GM12878 (cell line): ENCODE data around the gene TULP4. TPM values are rescaled to one million over a fixed set of nuclear protein-coding genes. Genes with fewer than 3 reads are reported as not detected.

Experiments used
- ATAC-seq: fragments of 200-7000 bp; cut with Tn5 transposase; 3 replicates; pipeline ENCODE4 v1.9.1; 2020; ENCODE audit warnings: mild to moderate bottlenecking, moderate library complexity
- BruUV-seq: library from RNA; stranded (reverse); fragments of 400-500 nt; replicated peaks from 2 replicates; lab custom pipeline; 2021; lab: Mats Ljungman, UMichigan
- CTCF ChIA-PET: fragments of 300-600 bp; sonication (Branson Sonifier 250); formaldehyde crosslinking; extraction: SDS; loops from one replicate; lab custom pipeline; 2021; ENCODE audit warnings: inconsistent platforms; lab: Yijun Ruan, JAX
- POLR2A ChIA-PET: fragments of 350-600 bp; formaldehyde crosslinking; extraction: SDS; loops from one replicate; lab custom pipeline; 2021; ENCODE audit warnings: inconsistent platforms; lab: Charles Lee
- RAD21 ChIA-PET: fragments of 300-600 bp; sonication (Branson Sonifier 250); formaldehyde crosslinking; loops from one replicate; lab custom pipeline; 2023; ENCODE audit warnings: antibody characterized with exemption; ENCODE audit not compliant: unreplicated experiment; lab: Charles Lee
- SMC1A ChIA-PET: fragments of 300-600 bp; sonication (Branson Sonifier 250); formaldehyde crosslinking; loops from one replicate; lab custom pipeline; 2023; ENCODE audit not compliant: unreplicated experiment, uncharacterized antibody; lab: Charles Lee
- DNase-seq: peaks from one replicate; pipeline ENCODE4 v3.0.0-alpha.2; 2011; ENCODE audit warnings: low read depth, low spot score
- FAIRE-seq: peaks from 3 replicates; lab custom pipeline; 2011; peaks lifted over from hg19 to GRCh38; lab: Jason Lieb, UNC
- H2AFZ ChIP-seq: 2 replicates; pipeline ENCODE4 v1.6.0; 2011; ENCODE audit warnings: low read depth, low read length, control low read depth; ENCODE audit not compliant: control insufficient read depth
- H3K27ac ChIP-seq: 2 replicates; pipeline ENCODE4 v1.5.1; 2011; ENCODE audit warnings: control low read depth; ENCODE audit not compliant: control insufficient read depth, insufficient read depth
- H3K27me3 ChIP-seq, 2 experiments: replicated peaks in 1 of 2; 2 replicates each; pipeline versions ENCODE4 v1.6.0 to v1.6.1; 2011; ENCODE audit warnings: low read length in 1 of 2; ENCODE audit not compliant: control insufficient read depth in 2 of 2, insufficient read depth in 2 of 2
- H3K36me3 ChIP-seq, 2 experiments: 2 replicates each; pipeline ENCODE4 v1.5.1; 2011; ENCODE audit warnings: low read length in 1 of 2; ENCODE audit not compliant: control insufficient read depth in 2 of 2, insufficient read depth in 2 of 2
- H3K4me1 ChIP-seq: 2 replicates; pipeline ENCODE4 v1.6.1; 2011; ENCODE audit warnings: mild to moderate bottlenecking, low read length, moderate library complexity, mixed read lengths; ENCODE audit not compliant: control insufficient read depth, insufficient read depth
- H3K4me2 ChIP-seq: 2 replicates; pipeline ENCODE4 v1.6.0; 2011; ENCODE audit warnings: control low read depth; ENCODE audit not compliant: control insufficient read depth, insufficient read depth
- H3K4me3 ChIP-seq: fragments of 200-600 bp; sonication (generic); 2 replicates; pipeline ENCODE4 v1.5.1; 2016
- H3K79me2 ChIP-seq: 2 replicates; pipeline ENCODE4 v1.6.0; 2011; ENCODE audit warnings: low read length; ENCODE audit not compliant: control insufficient read depth, insufficient read depth
- H3K9ac ChIP-seq: 2 replicates; pipeline ENCODE4 v1.8.0; 2011; ENCODE audit warnings: low read length, control low read depth, mixed read lengths; ENCODE audit not compliant: control insufficient read depth, insufficient read depth
- H3K9me3 ChIP-seq: replicated peaks from 3 replicates; pipeline ENCODE4 v1.5.1; 2011; ENCODE audit warnings: mild to moderate bottlenecking, low read length; ENCODE audit not compliant: control insufficient read depth, insufficient read depth
- H4K20me1 ChIP-seq: 2 replicates; pipeline ENCODE4 v1.6.0; 2011; ENCODE audit not compliant: control insufficient read depth, insufficient read depth
- E2F8 ChIP-seq: fragments of 450-650 bp; IDR thresholded peaks from 2 replicates; pipeline ENCODE4 v1.6.1; 2018; ENCODE audit warnings: mild to moderate bottlenecking, low read depth, moderate library complexity; ENCODE audit not compliant: partially characterized antibody
- EED ChIP-seq: sonication (generic); IDR thresholded peaks from 2 replicates; pipeline ENCODE4 v1.6.1; 2016; ENCODE audit warnings: antibody characterized with exemption, low read depth
- EZH2 ChIP-seq: IDR thresholded peaks from 2 replicates; pipeline ENCODE4 v1.6.1; 2012; ENCODE audit warnings: low read depth, mild to moderate bottlenecking, control low read depth, inconsistent platforms, low read length, borderline replicate concordance; ENCODE audit not compliant: control insufficient read depth
- JUND ChIP-seq: IDR thresholded peaks from 2 replicates; pipeline ENCODE4 v1.6.1; 2012; ENCODE audit warnings: low read depth, mild to moderate bottlenecking, low read length, improper control_type of control experiment, moderate library complexity
- POLR2AphosphoS5 ChIP-seq: IDR thresholded peaks from 2 replicates; pipeline ENCODE4 v1.6.1; 2011; ENCODE audit warnings: mild to moderate bottlenecking, low read length, inconsistent platforms
- WGBS: methylation state at CpG from one replicate; pipeline ENCODE4 v1.1.6; 2016; ENCODE audit warnings: low lambda C conversion rate; ENCODE audit not compliant: insufficient replicate concordance, insufficient coverage; ENCODE audit errors: missing lambda C conversion rate; 5-methylcytosine and 5-hydroxymethylcytosine counted together
- in situ Hi-C: fragments of 300-500 bp; cut with MboI; formaldehyde crosslinking; loops from 9 replicates; pipeline ENCODE4 v1.14.3; 2018; ENCODE audit warnings: mixed read lengths
- intact Hi-C: fragments of 100-400 bp; cut with micrococcal nuclease; formaldehyde crosslinking; loops from one replicate; pipeline ENCODE4 v1.14.2; 2022; ENCODE audit not compliant: unreplicated experiment
- polyA plus RNA-seq, 11 experiments: library from polyadenylated mRNA; depleted of rRNA in 4 of 11; unstranded in 6 of 11; stranded (reverse) in 5 of 11; fragments of >200 nt; fragmentation: Nextera tagmentation in 4 of 11; fragmentation: Illumina TruSeq in 1 of 11; extraction: Ambion mirVana in 4 of 11; extraction: Trizol in 1 of 11; gene quantifications; 1 replicate in 1 of 11; 2 replicates in 10 of 11; pipeline versions ENCODE4 v1.2.1 to v1.2.3, GENCODE V29; 2011 to 2016; ENCODE audit warnings: inconsistent platforms in 2 of 11, missing spikeins in 2 of 11, low read depth in 1 of 11
- total RNA-seq, 4 experiments: library from RNA; depleted of rRNA in 3 of 4; stranded (reverse); fragments of >200 nt in 3 of 4; fragmentation: Illumina TruSeq in 1 of 4; extraction: Trizol in 1 of 4; gene quantifications; 2 replicates each; pipeline versions ENCODE4 v1.2.1 to v1.2.3, GENCODE V29; 2013 to 2021
- TF ChIP-seq, protein P1 (sequence below): IDR thresholded peaks from 2 replicates; pipeline ENCODE4 v1.6.1; 2012; ENCODE audit warnings: improper control_type of control experiment, low read depth, low read length; ENCODE audit not compliant: insufficient replicate concordance
- TF ChIP-seq, protein P2 (sequence below): fragments of 450-650 bp; IDR thresholded peaks from 2 replicates; pipeline ENCODE4 v1.6.1; 2018; ENCODE audit warnings: borderline replicate concordance, mild to moderate bottlenecking; ENCODE audit not compliant: partially characterized antibody
- TF ChIP-seq, protein P3 (sequence below): IDR thresholded peaks from 2 replicates; pipeline ENCODE4 v1.6.1; 2011; ENCODE audit warnings: low read depth, mild to moderate bottlenecking, low read length, moderate library complexity, borderline replicate concordance; ENCODE audit errors: extremely low read depth

Gene TULP4
- total and polyA plus RNA-seq, 10 of the 15 experiments (the other 5 are each of a cell fraction or from before 2014, with no cell fraction given) = 0.73 to 31.8 (median 14.0) TPM

- CTCF ChIA-PET = interaction anchor here (0.5 to 1.7 kb wide), 6 partner anchors 7 to 175 kb away, joined by 3 to 4 read pairs (median 3); no protein-coding TSS in a partner anchor
- no peak overlapping the region for H3K4me2 ChIP-seq
- no peak overlapping the region for H2AFZ ChIP-seq
- no peak for FAIRE-seq
- in situ Hi-C loops = no loop called here
- H3K4me1 ChIP-seq = no peaks in the 10 kb centered on the region; the same call in 1 of the 2 replicates
- H3K27me3 ChIP-seq = no peaks in the 10 kb centered on the region
- RAD21 ChIA-PET = interaction anchor here (0.5 kb wide), 1 partner anchor 140 kb away, joined by 3 read pairs; no protein-coding TSS in a partner anchor
- BruUV-seq = no TSS peak
- POLR2A ChIA-PET = interaction anchor here (1.0 kb wide), 1 partner anchor 10 kb away, joined by 3 read pairs; no protein-coding TSS in a partner anchor
- H3K9ac ChIP-seq = no peak overlapping the region
- no peaks in the 10 kb centered on the region for H4K20me1 ChIP-seq
- no peaks in the 10 kb centered on the region; a peak in 1 of 4 replicates for H3K36me3 ChIP-seq
- peaks cover 9% of the 10 kb centered on the region; the same call in 2 of the 3 replicates for H3K9me3 ChIP-seq
- no peak for ATAC-seq
- H3K79me2 ChIP-seq = no peaks in the 10 kb centered on the region
- no peak overlapping the region for H3K27ac ChIP-seq
- intact Hi-C loops = loop anchor here (5.0 kb wide), 1 partner anchor 167 kb away; no protein-coding TSS in a partner anchor
- no peak for TF ChIP-seq E2F8
- TF ChIP-seq EED = no peak
- TF ChIP-seq JUND = no peak
- no peak for TF ChIP-seq POLR2AphosphoS5
- TF ChIP-seq EZH2 = no peak
- TF ChIP-seq, protein P1, sequence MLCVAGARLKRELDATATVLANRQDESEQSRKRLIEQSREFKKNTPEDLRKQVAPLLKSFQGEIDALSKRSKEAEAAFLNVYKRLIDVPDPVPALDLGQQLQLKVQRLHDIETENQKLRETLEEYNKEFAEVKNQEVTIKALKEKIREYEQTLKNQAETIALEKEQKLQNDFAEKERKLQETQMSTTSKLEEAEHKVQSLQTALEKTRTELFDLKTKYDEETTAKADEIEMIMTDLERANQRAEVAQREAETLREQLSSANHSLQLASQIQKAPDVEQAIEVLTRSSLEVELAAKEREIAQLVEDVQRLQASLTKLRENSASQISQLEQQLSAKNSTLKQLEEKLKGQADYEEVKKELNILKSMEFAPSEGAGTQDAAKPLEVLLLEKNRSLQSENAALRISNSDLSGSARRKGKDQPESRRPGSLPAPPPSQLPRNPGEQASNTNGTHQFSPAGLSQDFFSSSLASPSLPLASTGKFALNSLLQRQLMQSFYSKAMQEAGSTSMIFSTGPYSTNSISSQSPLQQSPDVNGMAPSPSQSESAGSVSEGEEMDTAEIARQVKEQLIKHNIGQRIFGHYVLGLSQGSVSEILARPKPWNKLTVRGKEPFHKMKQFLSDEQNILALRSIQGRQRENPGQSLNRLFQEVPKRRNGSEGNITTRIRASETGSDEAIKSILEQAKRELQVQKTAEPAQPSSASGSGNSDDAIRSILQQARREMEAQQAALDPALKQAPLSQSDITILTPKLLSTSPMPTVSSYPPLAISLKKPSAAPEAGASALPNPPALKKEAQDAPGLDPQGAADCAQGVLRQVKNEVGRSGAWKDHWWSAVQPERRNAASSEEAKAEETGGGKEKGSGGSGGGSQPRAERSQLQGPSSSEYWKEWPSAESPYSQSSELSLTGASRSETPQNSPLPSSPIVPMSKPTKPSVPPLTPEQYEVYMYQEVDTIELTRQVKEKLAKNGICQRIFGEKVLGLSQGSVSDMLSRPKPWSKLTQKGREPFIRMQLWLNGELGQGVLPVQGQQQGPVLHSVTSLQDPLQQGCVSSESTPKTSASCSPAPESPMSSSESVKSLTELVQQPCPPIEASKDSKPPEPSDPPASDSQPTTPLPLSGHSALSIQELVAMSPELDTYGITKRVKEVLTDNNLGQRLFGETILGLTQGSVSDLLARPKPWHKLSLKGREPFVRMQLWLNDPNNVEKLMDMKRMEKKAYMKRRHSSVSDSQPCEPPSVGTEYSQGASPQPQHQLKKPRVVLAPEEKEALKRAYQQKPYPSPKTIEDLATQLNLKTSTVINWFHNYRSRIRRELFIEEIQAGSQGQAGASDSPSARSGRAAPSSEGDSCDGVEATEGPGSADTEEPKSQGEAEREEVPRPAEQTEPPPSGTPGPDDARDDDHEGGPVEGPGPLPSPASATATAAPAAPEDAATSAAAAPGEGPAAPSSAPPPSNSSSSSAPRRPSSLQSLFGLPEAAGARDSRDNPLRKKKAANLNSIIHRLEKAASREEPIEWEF = no peak
- TF ChIP-seq, protein P2, sequence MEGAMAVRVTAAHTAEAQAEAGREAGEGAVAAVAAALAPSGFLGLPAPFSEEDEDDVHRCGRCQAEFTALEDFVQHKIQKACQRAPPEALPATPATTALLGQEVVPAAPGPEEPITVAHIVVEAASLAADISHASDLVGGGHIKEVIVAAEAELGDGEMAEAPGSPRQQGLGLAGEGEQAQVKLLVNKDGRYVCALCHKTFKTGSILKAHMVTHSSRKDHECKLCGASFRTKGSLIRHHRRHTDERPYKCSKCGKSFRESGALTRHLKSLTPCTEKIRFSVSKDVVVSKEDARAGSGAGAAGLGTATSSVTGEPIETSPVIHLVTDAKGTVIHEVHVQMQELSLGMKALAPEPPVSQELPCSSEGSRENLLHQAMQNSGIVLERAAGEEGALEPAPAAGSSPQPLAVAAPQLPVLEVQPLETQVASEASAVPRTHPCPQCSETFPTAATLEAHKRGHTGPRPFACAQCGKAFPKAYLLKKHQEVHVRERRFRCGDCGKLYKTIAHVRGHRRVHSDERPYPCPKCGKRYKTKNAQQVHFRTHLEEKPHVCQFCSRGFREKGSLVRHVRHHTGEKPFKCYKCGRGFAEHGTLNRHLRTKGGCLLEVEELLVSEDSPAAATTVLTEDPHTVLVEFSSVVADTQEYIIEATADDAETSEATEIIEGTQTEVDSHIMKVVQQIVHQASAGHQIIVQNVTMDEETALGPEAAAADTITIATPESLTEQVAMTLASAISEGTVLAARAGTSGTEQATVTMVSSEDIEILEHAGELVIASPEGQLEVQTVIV = no peak
- TF ChIP-seq, protein P3, sequence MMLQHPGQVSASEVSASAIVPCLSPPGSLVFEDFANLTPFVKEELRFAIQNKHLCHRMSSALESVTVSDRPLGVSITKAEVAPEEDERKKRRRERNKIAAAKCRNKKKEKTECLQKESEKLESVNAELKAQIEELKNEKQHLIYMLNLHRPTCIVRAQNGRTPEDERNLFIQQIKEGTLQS = no peak
- TF ChIP-seq, all 136 proteins: peak for 0
- SMC1A ChIA-PET = interaction anchor here (1.2 to 1.5 kb wide), 2 partner anchors 17 to 98 kb away, joined by 3 to 4 read pairs; no protein-coding TSS in a partner anchor
- WGBS = 98% methylated on average over 3 of the region's 3 CpGs
- no peak for DNase-seq
- no peak overlapping the region for H3K4me3 ChIP-seq
Measured at GRCh38 chr6:158389193-158389919, 77.1 kb downstream of the TULP4 start.
